Measurements from ENCODE around the gene HKDC1. TPM values are rescaled to one million over a fixed set of nuclear protein-coding genes. Genes with fewer than 3 reads are reported as not detected.
A peak's percentile ranks its signal among the peaks of the same experiment; 100 is the strongest.

Gene HKDC1
- total and polyA plus RNA-seq, 3 experiments from 2014 or later, result 0.15 to 3.0 TPM; not detected in 1

GRCh38 chr10:69239816-69240434 is 19.8 kb downstream of the HKDC1 start:
- ChIA-PET CTCF (interaction anchor here (0.9 to 9.6 kb wide), 6 partner anchors 11 to 275 kb away, joined by 3 to 103 read pairs (median 7); no protein-coding TSS in a partner anchor), POLR2A (no interaction called here)
- Histone ChIP-seq H3K9me3 (ENCODE audit: low read length) (no peaks in the 10 kb centered on the region), H3K27ac (ENCODE audit: low read depth, low read length) (no peak overlapping the region), H3K27me3 (ENCODE audit: insufficient read depth, low read length, poor library complexity, severe bottlenecking) (no peaks in the 10 kb centered on the region), H3K4me3 (ENCODE audit: low read length) (no peak overlapping the region), H3K4me1 (ENCODE audit: insufficient read depth, low read length) (peaks cover 8% of the 10 kb centered on the region), H3K36me3 (ENCODE audit: insufficient read depth, low read length) (no peaks in the 10 kb centered on the region)
- Mint-ChIP-seq H3K9me3 (no peaks in the 10 kb centered on the region), H3K4me3 (no peak overlapping the region), H3K4me1 (peaks cover 5 to 7% (median 6%) of the 10 kb centered on the region in 3 donors), H3K27ac (no peak overlapping the region), H3K36me3 (no peaks in the 10 kb centered on the region), H3K27me3 (no peaks in the 10 kb centered on the region)
- DNase-seq, result no peak

DNA sequence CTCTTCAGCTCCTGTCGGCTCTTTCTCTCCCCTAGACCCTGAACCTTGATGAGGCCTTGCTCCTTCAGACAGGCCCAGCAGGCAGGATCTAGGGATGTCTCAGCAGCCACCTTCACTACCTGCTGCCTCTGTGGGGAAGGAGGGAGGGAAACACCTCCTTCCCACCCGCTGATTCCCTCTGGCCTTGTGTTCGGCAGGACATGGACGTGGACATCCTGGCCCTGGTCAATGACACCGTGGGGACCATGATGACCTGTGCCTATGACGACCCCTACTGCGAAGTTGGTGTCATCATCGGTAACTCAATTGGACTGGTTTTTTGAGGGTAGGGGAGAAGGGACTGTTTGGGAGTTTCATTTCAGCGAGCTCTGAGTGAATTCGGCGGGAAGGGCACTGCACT is 20.3 kb downstream of the HKDC1 start:
- Histone ChIP-seq H3K27ac (ENCODE audit: low read depth, low read length) (no peak overlapping the region), H3K4me1 (ENCODE audit: insufficient read depth, low read length) (peaks cover 8% of the 10 kb centered on the region), H3K36me3 (ENCODE audit: insufficient read depth, low read length) (no peaks in the 10 kb centered on the region), H3K27me3 (ENCODE audit: insufficient read depth, low read length, poor library complexity, severe bottlenecking) (no peaks in the 10 kb centered on the region), H3K9me3 (ENCODE audit: low read length) (no peaks in the 10 kb centered on the region), H3K4me3 (ENCODE audit: low read length) (no peak overlapping the region)
- H3K4me3 Mint-ChIP-seq, result no peak overlapping the region
- POLR2A ChIA-PET, result no interaction called here
- CTCF ChIA-PET, result interaction anchor here (9.6 kb wide), 1 partner anchor 151 kb away, joined by 103 read pairs; no protein-coding TSS in a partner anchor
- H3K4me1 Mint-ChIP-seq, result peaks cover 5 to 7% (median 6%) of the 10 kb centered on the region in 3 donors
- DNase-seq, result no peak
- H3K27ac Mint-ChIP-seq, result peak overlapping the region in 2 of 8 donors; percentile 19 to 39
- H3K36me3 Mint-ChIP-seq, result no peaks in the 10 kb centered on the region
- no peaks in the 10 kb centered on the region for H3K9me3 Mint-ChIP-seq
- H3K27me3 Mint-ChIP-seq, result no peaks in the 10 kb centered on the region

- DNase-seq, result peak in 1 of 5 donors; percentile 13
- no peak overlapping the region for H3K4me3 Mint-ChIP-seq
- no peaks in the 10 kb centered on the region for H3K9me3 Mint-ChIP-seq
- Histone ChIP-seq H3K27ac (ENCODE audit: low read depth, low read length) (no peak overlapping the region), H3K4me3 (ENCODE audit: low read length) (no peak overlapping the region), H3K36me3 (ENCODE audit: insufficient read depth, low read length) (no peaks in the 10 kb centered on the region), H3K4me1 (ENCODE audit: insufficient read depth, low read length) (peaks cover 8% of the 10 kb centered on the region), H3K27me3 (ENCODE audit: insufficient read depth, low read length, poor library complexity, severe bottlenecking) (no peaks in the 10 kb centered on the region), H3K9me3 (ENCODE audit: low read length) (no peaks in the 10 kb centered on the region)
- H3K36me3 Mint-ChIP-seq, result no peaks in the 10 kb centered on the region
- ChIA-PET CTCF (interaction anchor here (1.1 to 9.6 kb wide), 2 partner anchors 10 to 150 kb away, joined by 3 to 103 read pairs; no protein-coding TSS in a partner anchor), POLR2A (interaction anchor here (0.6 kb wide), 1 partner anchor 1363 kb away, joined by 3 read pairs; no protein-coding TSS in a partner anchor)
- peaks cover 5 to 7% (median 6%) of the 10 kb centered on the region in 3 donors for H3K4me1 Mint-ChIP-seq
- peak overlapping the region in 1 of 8 donors; percentile 9 for H3K27ac Mint-ChIP-seq
- H3K27me3 Mint-ChIP-seq, result no peaks in the 10 kb centered on the region
Measured at GRCh38 chr10:69241575-69241974, 21.4 kb downstream of the HKDC1 start.

- no peak overlapping the region for H3K4me3 Mint-ChIP-seq
- CTCF ChIA-PET, result interaction anchor here (1.1 to 9.6 kb wide), 2 partner anchors 9 to 150 kb away, joined by 3 to 103 read pairs; no protein-coding TSS in a partner anchor
- H3K27ac Mint-ChIP-seq, result no peak overlapping the region
- no peaks in the 10 kb centered on the region for H3K9me3 ChIP-seq (ENCODE audit: low read length)
- H3K4me1 Mint-ChIP-seq, result peaks cover 5 to 6% (median 6%) of the 10 kb centered on the region in 3 donors
- H3K27me3 Mint-ChIP-seq, result no peaks in the 10 kb centered on the region
- H3K9me3 Mint-ChIP-seq, result no peaks in the 10 kb centered on the region
- H3K4me1 ChIP-seq (ENCODE audit: insufficient read depth, low read length), result peaks cover 8% of the 10 kb centered on the region
- no peaks in the 10 kb centered on the region for H3K36me3 Mint-ChIP-seq
- H3K27ac ChIP-seq (ENCODE audit: low read depth, low read length), result no peak overlapping the region
- no peak for DNase-seq
- POLR2A ChIA-PET, result interaction anchor here (0.6 to 0.7 kb wide), 2 partner anchors 151 to 1364 kb away, joined by 3 to 4 read pairs; no protein-coding TSS in a partner anchor
- H3K36me3 ChIP-seq (ENCODE audit: insufficient read depth, low read length), result no peaks in the 10 kb centered on the region
- H3K4me3 ChIP-seq (ENCODE audit: low read length), result no peak overlapping the region
- no peaks in the 10 kb centered on the region for H3K27me3 ChIP-seq (ENCODE audit: insufficient read depth, low read length, poor library complexity, severe bottlenecking)
Measured at GRCh38 chr10:69242040-69242851, 22.1 kb downstream of the HKDC1 start.

DNA sequence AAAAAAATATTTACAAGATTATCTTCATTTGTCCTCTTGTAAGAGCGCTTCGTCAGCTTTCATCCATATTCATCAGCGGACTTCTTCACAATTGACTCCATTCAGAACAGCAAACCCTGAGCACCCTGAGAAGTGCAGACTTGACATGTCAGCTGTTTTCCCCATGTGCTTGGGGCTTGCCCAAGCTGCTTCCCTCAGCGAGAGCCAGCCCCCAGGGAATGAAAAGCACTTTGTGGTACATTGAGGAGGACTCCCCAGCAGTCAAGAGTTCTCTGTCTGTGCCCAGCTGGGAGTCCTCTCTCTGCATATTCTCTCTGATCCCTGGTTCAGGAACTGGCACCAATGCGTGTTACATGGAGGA is 22.7 kb downstream of the HKDC1 start:
- DNase-seq, result no peak
- H3K4me1 ChIP-seq (ENCODE audit: insufficient read depth, low read length), result peaks cover 2% of the 10 kb centered on the region
- H3K36me3 Mint-ChIP-seq, result no peaks in the 10 kb centered on the region
- H3K9me3 Mint-ChIP-seq, result no peaks in the 10 kb centered on the region
- H3K27ac Mint-ChIP-seq, result peak overlapping the region in 1 of 8 donors; percentile 54
- no peaks in the 10 kb centered on the region for H3K36me3 ChIP-seq (ENCODE audit: insufficient read depth, low read length)
- H3K4me3 ChIP-seq (ENCODE audit: low read length), result no peak overlapping the region
- no peak overlapping the region for H3K4me3 Mint-ChIP-seq
- H3K27ac ChIP-seq (ENCODE audit: low read depth, low read length), result no peak overlapping the region
- ChIA-PET POLR2A (interaction anchor here (0.7 kb wide), 1 partner anchor 150 kb away, joined by 4 read pairs; no protein-coding TSS in a partner anchor), CTCF (interaction anchor here (1.1 to 9.6 kb wide), 2 partner anchors 9 to 149 kb away, joined by 3 to 103 read pairs; no protein-coding TSS in a partner anchor)
- H3K27me3 ChIP-seq (ENCODE audit: insufficient read depth, low read length, poor library complexity, severe bottlenecking), result no peaks in the 10 kb centered on the region
- no peaks in the 10 kb centered on the region for H3K9me3 ChIP-seq (ENCODE audit: low read length)
- H3K27me3 Mint-ChIP-seq, result no peaks in the 10 kb centered on the region
- peaks cover 0 to under 1% (median under 1%) of the 10 kb centered on the region in 3 donors for H3K4me1 Mint-ChIP-seq

- Histone ChIP-seq H3K27me3 (ENCODE audit: insufficient read depth, low read length, poor library complexity, severe bottlenecking) (no peaks in the 10 kb centered on the region), H3K4me1 (ENCODE audit: insufficient read depth, low read length) (no peaks in the 10 kb centered on the region), H3K27ac (ENCODE audit: low read depth, low read length) (no peak overlapping the region), H3K36me3 (ENCODE audit: insufficient read depth, low read length) (no peaks in the 10 kb centered on the region), H3K9me3 (ENCODE audit: low read length) (no peaks in the 10 kb centered on the region), H3K4me3 (ENCODE audit: low read length) (no peak overlapping the region)
- DNase-seq, result no peak
- H3K36me3 Mint-ChIP-seq, result no peaks in the 10 kb centered on the region
- no peak overlapping the region for H3K27ac Mint-ChIP-seq
- no peaks in the 10 kb centered on the region for H3K9me3 Mint-ChIP-seq
- ChIA-PET POLR2A (no interaction called here), CTCF (interaction anchor here (9.6 kb wide), 1 partner anchor 148 kb away, joined by 103 read pairs; no protein-coding TSS in a partner anchor)
- no peak overlapping the region for H3K4me3 Mint-ChIP-seq
- H3K4me1 Mint-ChIP-seq, result no peaks in the 10 kb centered on the region
- H3K27me3 Mint-ChIP-seq, result no peaks in the 10 kb centered on the region
Measured at GRCh38 chr10:69243817-69244216, 23.7 kb downstream of the HKDC1 start.

GRCh38 chr10:69246036-69246435 is 25.9 kb downstream of the HKDC1 start:
- Histone ChIP-seq H3K36me3 (ENCODE audit: insufficient read depth, low read length) (no peaks in the 10 kb centered on the region), H3K27ac (ENCODE audit: low read depth, low read length) (no peak overlapping the region), H3K4me3 (ENCODE audit: low read length) (no peak overlapping the region), H3K9me3 (ENCODE audit: low read length) (no peaks in the 10 kb centered on the region), H3K4me1 (ENCODE audit: insufficient read depth, low read length) (no peaks in the 10 kb centered on the region), H3K27me3 (ENCODE audit: insufficient read depth, low read length, poor library complexity, severe bottlenecking) (no peaks in the 10 kb centered on the region)
- ChIA-PET POLR2A (no interaction called here), CTCF (no interaction called here)
- no peak overlapping the region for H3K4me3 Mint-ChIP-seq
- peaks cover 2 to 5% (median 2%) of the 10 kb centered on the region in 3 donors for H3K36me3 Mint-ChIP-seq
- H3K27me3 Mint-ChIP-seq, result peaks cover 0 to 2% of the 10 kb centered on the region in 2 donors
- H3K4me1 Mint-ChIP-seq, result no peaks in the 10 kb centered on the region
- H3K27ac Mint-ChIP-seq, result no peak overlapping the region
- no peaks in the 10 kb centered on the region for H3K9me3 Mint-ChIP-seq
- peak in 1 of 5 donors; percentile 35 for DNase-seq
